H9 (cell line): Measurements from ENCODE around the gene TMEM244. TPM values are rescaled to one million over a fixed set of nuclear protein-coding genes. Genes with fewer than 3 reads are reported as not detected.
A peak's percentile ranks its signal among the peaks of the same experiment; 100 is the strongest.

Experiments
- DNase-seq: peaks from one replicate; pipeline ENCODE4 v3.0.0-alpha.2; 2017
- H2AFZ ChIP-seq: one replicate; pipeline ENCODE4 v1.6.1; 2013; ENCODE audit warnings: mild to moderate bottlenecking, low read length, control low read depth, moderate library complexity
- H2AK5ac ChIP-seq: 2 replicates; pipeline ENCODE4 v1.6.1; 2013; ENCODE audit warnings: low read length, control low read depth, mixed read lengths; ENCODE audit not compliant: insufficient read length
- H2BK120ac ChIP-seq: one replicate; pipeline ENCODE4 v1.6.1; 2013; ENCODE audit warnings: low read depth, mild to moderate bottlenecking, low read length, control low read depth, inconsistent platforms; ENCODE audit not compliant: poor library complexity, severe bottlenecking
- H2BK12ac ChIP-seq: 2 replicates; pipeline ENCODE4 v1.6.1; 2013; ENCODE audit warnings: low read length, control low read depth, mixed read lengths, low read depth; ENCODE audit not compliant: insufficient read length
- H2BK15ac ChIP-seq: 2 replicates; pipeline ENCODE4 v1.6.1; 2013; ENCODE audit warnings: low read depth, low read length, control low read depth
- H2BK20ac ChIP-seq: one replicate; pipeline ENCODE4 v1.6.1; 2013; ENCODE audit warnings: low read depth, mild to moderate bottlenecking, low read length, control low read depth, inconsistent platforms; ENCODE audit not compliant: poor library complexity, severe bottlenecking
- H2BK5ac ChIP-seq: 2 replicates; pipeline ENCODE4 v1.6.1; 2013; ENCODE audit warnings: low read length, control low read depth, mixed read lengths; ENCODE audit not compliant: insufficient read length
- H3K14ac ChIP-seq: 2 replicates; pipeline ENCODE4 v1.6.1; 2013; ENCODE audit warnings: low read length, control low read depth; ENCODE audit not compliant: insufficient read depth
- H3K18ac ChIP-seq: 2 replicates; pipeline ENCODE4 v1.6.1; 2013; ENCODE audit warnings: low read depth, mild to moderate bottlenecking, mixed read lengths, low read length, control low read depth; ENCODE audit not compliant: insufficient read length
- H3K23ac ChIP-seq: 2 replicates; pipeline ENCODE4 v1.6.1; 2013; ENCODE audit warnings: low read length, control low read depth, mixed read lengths, low read depth; ENCODE audit not compliant: insufficient read length
- H3K23me2 ChIP-seq: 2 replicates; pipeline ENCODE4 v1.6.1; 2013; ENCODE audit warnings: low read depth, mild to moderate bottlenecking, mixed read lengths, low read length, control low read depth; ENCODE audit not compliant: insufficient read length, poor library complexity, severe bottlenecking
- H3K27ac ChIP-seq: 2 replicates; pipeline ENCODE4 v1.5.1; 2013; ENCODE audit warnings: low read length, control low read depth, mixed read lengths, low read depth; ENCODE audit not compliant: insufficient read length
- H3K27me3 ChIP-seq: 2 replicates; pipeline ENCODE4 v1.6.1; 2013; ENCODE audit warnings: low read length, control low read depth, inconsistent platforms; ENCODE audit not compliant: insufficient read depth
- H3K4ac ChIP-seq: 2 replicates; pipeline ENCODE4 v1.6.1; 2013; ENCODE audit warnings: low read depth, mild to moderate bottlenecking, control low read depth, inconsistent platforms, low read length, moderate library complexity
- H3K4me1 ChIP-seq: 2 replicates; pipeline ENCODE4 v1.6.1; 2013; ENCODE audit warnings: low read length, control low read depth, inconsistent platforms; ENCODE audit not compliant: insufficient read depth
- H3K4me2 ChIP-seq: 2 replicates; pipeline ENCODE4 v1.6.1; 2013; ENCODE audit warnings: low read length, control low read depth, mixed read lengths; ENCODE audit not compliant: insufficient read length, insufficient read depth
- H3K56ac ChIP-seq: 2 replicates; pipeline ENCODE4 v1.6.1; 2013; ENCODE audit warnings: low read depth, mild to moderate bottlenecking, mixed read lengths, low read length, control low read depth; ENCODE audit not compliant: insufficient read length
- H3K79me1 ChIP-seq: 2 replicates; pipeline ENCODE4 v1.6.1; 2013; ENCODE audit warnings: low read depth, mild to moderate bottlenecking, moderate library complexity, low read length, control low read depth, inconsistent platforms; ENCODE audit not compliant: insufficient read depth, poor library complexity, severe bottlenecking
- H3K79me2 ChIP-seq: 2 replicates; pipeline ENCODE4 v1.6.1; 2013; ENCODE audit warnings: low read length, control low read depth, inconsistent platforms; ENCODE audit not compliant: insufficient read depth
- H3K9ac ChIP-seq: 2 replicates; pipeline ENCODE4 v1.6.1; 2013; ENCODE audit warnings: low read length, control low read depth, mixed read lengths; ENCODE audit not compliant: insufficient read length; ENCODE audit errors: extremely low read depth
- H3K9me3 ChIP-seq: one replicate; pipeline ENCODE4 v1.6.1; 2013; ENCODE audit warnings: low read depth, low read length, inconsistent platforms; ENCODE audit not compliant: control insufficient read depth
- H3T11ph ChIP-seq: one replicate; pipeline ENCODE4 v1.6.1; 2013; ENCODE audit warnings: mild to moderate bottlenecking, low read length, control low read depth, inconsistent platforms
- H4K20me1 ChIP-seq: one replicate; pipeline ENCODE4 v1.6.1; 2013; ENCODE audit not compliant: control insufficient read depth, insufficient read length, insufficient read depth
- H4K5ac ChIP-seq: 2 replicates; pipeline ENCODE4 v1.6.1; 2013; ENCODE audit warnings: low read depth, mild to moderate bottlenecking, mixed read lengths, low read length, control low read depth; ENCODE audit not compliant: insufficient read length
- H4K8ac ChIP-seq: replicated peaks from 2 replicates; pipeline ENCODE4 v1.6.1; 2013; ENCODE audit warnings: low read length, control low read depth, mixed read lengths, low read depth; ENCODE audit not compliant: insufficient read length
- H4K91ac ChIP-seq: 2 replicates; pipeline ENCODE4 v1.6.1; 2013; ENCODE audit warnings: low read depth, mild to moderate bottlenecking, moderate library complexity, mixed read lengths, low read length, control low read depth; ENCODE audit not compliant: insufficient read length
- H3K27ac Mint-ChIP-seq, 3 experiments: 2 replicates in 2 of 3; 3 replicates in 1 of 3; pipeline ENCODE4 v1.8.0; 2020 to 2021; ENCODE audit warnings: mixed read lengths in 3 of 3, mild to moderate bottlenecking in 1 of 3, moderate library complexity in 1 of 3
- H3K27me3 Mint-ChIP-seq: 2 replicates; pipeline ENCODE4 v1.8.0; 2021; ENCODE audit warnings: low read depth, mild to moderate bottlenecking, moderate library complexity, mixed read lengths
- H3K36me3 Mint-ChIP-seq, 3 experiments: 2 replicates in 2 of 3; 3 replicates in 1 of 3; pipeline ENCODE4 v1.8.0; 2020 to 2021; ENCODE audit warnings: low read depth in 3 of 3, mixed read lengths in 3 of 3; ENCODE audit not compliant: insufficient read depth in 1 of 3
- H3K4me1 Mint-ChIP-seq, 2 experiments: 2 replicates each; pipeline ENCODE4 v1.8.0; 2020; ENCODE audit warnings: mixed read lengths in 2 of 2
- H3K4me3 Mint-ChIP-seq, 2 experiments: 2 replicates in 1 of 2; 3 replicates in 1 of 2; pipeline ENCODE4 v1.8.0; 2020 to 2021; ENCODE audit warnings: mild to moderate bottlenecking in 2 of 2, mixed read lengths in 2 of 2, moderate library complexity in 1 of 2
- H3K9me3 Mint-ChIP-seq, 2 experiments: 2 replicates in 1 of 2; 3 replicates in 1 of 2; pipeline ENCODE4 v1.8.0; 2020; ENCODE audit warnings: mild to moderate bottlenecking in 2 of 2, mixed read lengths in 2 of 2, moderate library complexity in 1 of 2
- CTCF ChIP-seq: fragments of 200-600 bp; sonication (generic); conservative IDR thresholded peaks from 3 replicates; pipeline ENCODE4 v1.8.0; 2021; ENCODE audit warnings: antibody characterized with exemption, mild to moderate bottlenecking
- WGBS: extraction: QIAGEN DNeasy Blood & Tissue Kit; methylation state at CpG from one replicate; pipeline ENCODE4 v1.1.7; 2013; ENCODE audit warnings: missing lambda C conversion rate, low lambda C conversion rate, mixed read lengths; ENCODE audit not compliant: insufficient read length; ENCODE audit errors: extremely low coverage; 5-methylcytosine and 5-hydroxymethylcytosine counted together
- total RNA-seq: library from RNA; stranded (reverse); gene quantifications from 2 replicates; pipeline ENCODE4 v1.2.1, GENCODE V29; 2021

TMEM244 gene
- total RNA-seq, 1 experiment from 2014 or later, result not detected

- Histone ChIP-seq H3K4me2 (no peak overlapping the region), H4K91ac (no peak overlapping the region), H3K27me3 (no peaks in the 10 kb centered on the region), H2AK5ac (no peak overlapping the region), H3K27ac (no peak overlapping the region), H3T11ph (no peak overlapping the region), H4K20me1 (no peaks in the 10 kb centered on the region), H3K23ac (no peak overlapping the region), H3K14ac (no peak overlapping the region), H3K4me1 (no peaks in the 10 kb centered on the region; the same call in 1 of the 2 replicates), H3K9ac (no peak overlapping the region), H4K5ac (no peak overlapping the region), H3K9me3 (no peaks in the 10 kb centered on the region), H3K56ac (no peak overlapping the region), H2BK12ac (no peak overlapping the region), H2BK5ac (no peak overlapping the region), H2BK20ac (no peak overlapping the region), H3K79me1 (no peaks in the 10 kb centered on the region), H4K8ac (no peak overlapping the region), H3K18ac (no peak overlapping the region), H3K79me2 (no peaks in the 10 kb centered on the region), H2BK15ac (no peak overlapping the region), H2AFZ (no peak overlapping the region), H3K4ac (no peak overlapping the region), H3K23me2 (no peaks in the 10 kb centered on the region), H2BK120ac (no peak overlapping the region)
- H3K36me3 Mint-ChIP-seq, result no peaks in the 10 kb centered on the region
- H3K4me1 Mint-ChIP-seq, result peaks cover 9 to 14% of the 10 kb centered on the region in 2 experiments; a peak in 3 of 4 replicates
- no peak for TF ChIP-seq CTCF
- peak overlapping the region in 1 of 3 experiments; percentile 28; a peak in 1 of 7 replicates for H3K27ac Mint-ChIP-seq
- H3K9me3 Mint-ChIP-seq, result no peaks in the 10 kb centered on the region
- H3K27me3 Mint-ChIP-seq, result no peaks in the 10 kb centered on the region
- no CpG with 5 or more reads among the region's 6 CpGs for WGBS
- H3K4me3 Mint-ChIP-seq, result no peak overlapping the region
- no peak for DNase-seq
These were observed 2.5 kb upstream of the TMEM244 start for GRCh38 chr6:129863664-129864063.
